H9 (cell line): ENCODE results near the gene SH3GL2. TPM values are rescaled to one million over a fixed set of nuclear protein-coding genes. Genes with fewer than 3 reads are reported as not detected.

ENCODE experiments used
- DNase-seq: peaks from one replicate; pipeline ENCODE4 v3.0.0-alpha.2; 2017
- H2AFZ ChIP-seq: one replicate; pipeline ENCODE4 v1.6.1; 2013; ENCODE audit warnings: mild to moderate bottlenecking, low read length, control low read depth, moderate library complexity
- H2AK5ac ChIP-seq: 2 replicates; pipeline ENCODE4 v1.6.1; 2013; ENCODE audit warnings: low read length, control low read depth, mixed read lengths; ENCODE audit not compliant: insufficient read length
- H2BK120ac ChIP-seq: one replicate; pipeline ENCODE4 v1.6.1; 2013; ENCODE audit warnings: low read depth, mild to moderate bottlenecking, low read length, control low read depth, inconsistent platforms; ENCODE audit not compliant: poor library complexity, severe bottlenecking
- H2BK12ac ChIP-seq: 2 replicates; pipeline ENCODE4 v1.6.1; 2013; ENCODE audit warnings: low read length, control low read depth, mixed read lengths, low read depth; ENCODE audit not compliant: insufficient read length
- H2BK15ac ChIP-seq: 2 replicates; pipeline ENCODE4 v1.6.1; 2013; ENCODE audit warnings: low read depth, low read length, control low read depth
- H2BK20ac ChIP-seq: one replicate; pipeline ENCODE4 v1.6.1; 2013; ENCODE audit warnings: low read depth, mild to moderate bottlenecking, low read length, control low read depth, inconsistent platforms; ENCODE audit not compliant: poor library complexity, severe bottlenecking
- H2BK5ac ChIP-seq: 2 replicates; pipeline ENCODE4 v1.6.1; 2013; ENCODE audit warnings: low read length, control low read depth, mixed read lengths; ENCODE audit not compliant: insufficient read length
- H3K14ac ChIP-seq: 2 replicates; pipeline ENCODE4 v1.6.1; 2013; ENCODE audit warnings: low read length, control low read depth; ENCODE audit not compliant: insufficient read depth
- H3K18ac ChIP-seq: 2 replicates; pipeline ENCODE4 v1.6.1; 2013; ENCODE audit warnings: low read depth, mild to moderate bottlenecking, mixed read lengths, low read length, control low read depth; ENCODE audit not compliant: insufficient read length
- H3K23ac ChIP-seq: 2 replicates; pipeline ENCODE4 v1.6.1; 2013; ENCODE audit warnings: low read length, control low read depth, mixed read lengths, low read depth; ENCODE audit not compliant: insufficient read length
- H3K23me2 ChIP-seq: 2 replicates; pipeline ENCODE4 v1.6.1; 2013; ENCODE audit warnings: low read depth, mild to moderate bottlenecking, mixed read lengths, low read length, control low read depth; ENCODE audit not compliant: insufficient read length, poor library complexity, severe bottlenecking
- H3K27ac ChIP-seq: 2 replicates; pipeline ENCODE4 v1.5.1; 2013; ENCODE audit warnings: low read length, control low read depth, mixed read lengths, low read depth; ENCODE audit not compliant: insufficient read length
- H3K27me3 ChIP-seq: 2 replicates; pipeline ENCODE4 v1.6.1; 2013; ENCODE audit warnings: low read length, control low read depth, inconsistent platforms; ENCODE audit not compliant: insufficient read depth
- H3K4ac ChIP-seq: 2 replicates; pipeline ENCODE4 v1.6.1; 2013; ENCODE audit warnings: low read depth, mild to moderate bottlenecking, control low read depth, inconsistent platforms, low read length, moderate library complexity
- H3K4me1 ChIP-seq: 2 replicates; pipeline ENCODE4 v1.6.1; 2013; ENCODE audit warnings: low read length, control low read depth, inconsistent platforms; ENCODE audit not compliant: insufficient read depth
- H3K4me2 ChIP-seq: 2 replicates; pipeline ENCODE4 v1.6.1; 2013; ENCODE audit warnings: low read length, control low read depth, mixed read lengths; ENCODE audit not compliant: insufficient read length, insufficient read depth
- H3K56ac ChIP-seq: 2 replicates; pipeline ENCODE4 v1.6.1; 2013; ENCODE audit warnings: low read depth, mild to moderate bottlenecking, mixed read lengths, low read length, control low read depth; ENCODE audit not compliant: insufficient read length
- H3K79me1 ChIP-seq: 2 replicates; pipeline ENCODE4 v1.6.1; 2013; ENCODE audit warnings: low read depth, mild to moderate bottlenecking, moderate library complexity, low read length, control low read depth, inconsistent platforms; ENCODE audit not compliant: insufficient read depth, poor library complexity, severe bottlenecking
- H3K79me2 ChIP-seq: 2 replicates; pipeline ENCODE4 v1.6.1; 2013; ENCODE audit warnings: low read length, control low read depth, inconsistent platforms; ENCODE audit not compliant: insufficient read depth
- H3K9ac ChIP-seq: 2 replicates; pipeline ENCODE4 v1.6.1; 2013; ENCODE audit warnings: low read length, control low read depth, mixed read lengths; ENCODE audit not compliant: insufficient read length; ENCODE audit errors: extremely low read depth
- H3K9me3 ChIP-seq: one replicate; pipeline ENCODE4 v1.6.1; 2013; ENCODE audit warnings: low read depth, low read length, inconsistent platforms; ENCODE audit not compliant: control insufficient read depth
- H3T11ph ChIP-seq: one replicate; pipeline ENCODE4 v1.6.1; 2013; ENCODE audit warnings: mild to moderate bottlenecking, low read length, control low read depth, inconsistent platforms
- H4K20me1 ChIP-seq: one replicate; pipeline ENCODE4 v1.6.1; 2013; ENCODE audit not compliant: control insufficient read depth, insufficient read length, insufficient read depth
- H4K5ac ChIP-seq: 2 replicates; pipeline ENCODE4 v1.6.1; 2013; ENCODE audit warnings: low read depth, mild to moderate bottlenecking, mixed read lengths, low read length, control low read depth; ENCODE audit not compliant: insufficient read length
- H4K8ac ChIP-seq: replicated peaks from 2 replicates; pipeline ENCODE4 v1.6.1; 2013; ENCODE audit warnings: low read length, control low read depth, mixed read lengths, low read depth; ENCODE audit not compliant: insufficient read length
- H4K91ac ChIP-seq: 2 replicates; pipeline ENCODE4 v1.6.1; 2013; ENCODE audit warnings: low read depth, mild to moderate bottlenecking, moderate library complexity, mixed read lengths, low read length, control low read depth; ENCODE audit not compliant: insufficient read length
- H3K27ac Mint-ChIP-seq, 3 experiments: 2 replicates in 2 of 3; 3 replicates in 1 of 3; pipeline ENCODE4 v1.8.0; 2020 to 2021; ENCODE audit warnings: mixed read lengths in 3 of 3, mild to moderate bottlenecking in 1 of 3, moderate library complexity in 1 of 3
- H3K27me3 Mint-ChIP-seq: 2 replicates; pipeline ENCODE4 v1.8.0; 2021; ENCODE audit warnings: low read depth, mild to moderate bottlenecking, moderate library complexity, mixed read lengths
- H3K36me3 Mint-ChIP-seq, 3 experiments: 2 replicates in 2 of 3; 3 replicates in 1 of 3; pipeline ENCODE4 v1.8.0; 2020 to 2021; ENCODE audit warnings: low read depth in 3 of 3, mixed read lengths in 3 of 3; ENCODE audit not compliant: insufficient read depth in 1 of 3
- H3K4me1 Mint-ChIP-seq, 2 experiments: 2 replicates each; pipeline ENCODE4 v1.8.0; 2020; ENCODE audit warnings: mixed read lengths in 2 of 2
- H3K4me3 Mint-ChIP-seq, 2 experiments: 2 replicates in 1 of 2; 3 replicates in 1 of 2; pipeline ENCODE4 v1.8.0; 2020 to 2021; ENCODE audit warnings: mild to moderate bottlenecking in 2 of 2, mixed read lengths in 2 of 2, moderate library complexity in 1 of 2
- H3K9me3 Mint-ChIP-seq, 2 experiments: 2 replicates in 1 of 2; 3 replicates in 1 of 2; pipeline ENCODE4 v1.8.0; 2020; ENCODE audit warnings: mild to moderate bottlenecking in 2 of 2, mixed read lengths in 2 of 2, moderate library complexity in 1 of 2
- WGBS: extraction: QIAGEN DNeasy Blood & Tissue Kit; methylation state at CpG from one replicate; pipeline ENCODE4 v1.1.7; 2013; ENCODE audit warnings: missing lambda C conversion rate, low lambda C conversion rate, mixed read lengths; ENCODE audit not compliant: insufficient read length; ENCODE audit errors: extremely low coverage; 5-methylcytosine and 5-hydroxymethylcytosine counted together
- total RNA-seq: library from RNA; stranded (reverse); gene quantifications from 2 replicates; pipeline ENCODE4 v1.2.1, GENCODE V29; 2021
- TF ChIP-seq, protein P1 (sequence below): fragments of 200-600 bp; sonication (generic); conservative IDR thresholded peaks from 3 replicates; pipeline ENCODE4 v1.8.0; 2021; ENCODE audit warnings: antibody characterized with exemption, mild to moderate bottlenecking

The SH3GL2 gene
- total RNA-seq, 1 experiment from 2014 or later = 6.5 TPM

- no peak overlapping the region for H3K56ac ChIP-seq
- no peak overlapping the region; a peak in 1 of 7 replicates for H3K27ac Mint-ChIP-seq
Observed at GRCh38 chr9:17589771-17590170, 10.9 kb downstream of the SH3GL2 start.

More at GRCh38 chr9:17589771-17590170, 10.9 kb downstream of the SH3GL2 start:
- H2BK15ac ChIP-seq = no peak overlapping the region
- H4K8ac ChIP-seq = no peak overlapping the region
- TF ChIP-seq, protein P1, sequence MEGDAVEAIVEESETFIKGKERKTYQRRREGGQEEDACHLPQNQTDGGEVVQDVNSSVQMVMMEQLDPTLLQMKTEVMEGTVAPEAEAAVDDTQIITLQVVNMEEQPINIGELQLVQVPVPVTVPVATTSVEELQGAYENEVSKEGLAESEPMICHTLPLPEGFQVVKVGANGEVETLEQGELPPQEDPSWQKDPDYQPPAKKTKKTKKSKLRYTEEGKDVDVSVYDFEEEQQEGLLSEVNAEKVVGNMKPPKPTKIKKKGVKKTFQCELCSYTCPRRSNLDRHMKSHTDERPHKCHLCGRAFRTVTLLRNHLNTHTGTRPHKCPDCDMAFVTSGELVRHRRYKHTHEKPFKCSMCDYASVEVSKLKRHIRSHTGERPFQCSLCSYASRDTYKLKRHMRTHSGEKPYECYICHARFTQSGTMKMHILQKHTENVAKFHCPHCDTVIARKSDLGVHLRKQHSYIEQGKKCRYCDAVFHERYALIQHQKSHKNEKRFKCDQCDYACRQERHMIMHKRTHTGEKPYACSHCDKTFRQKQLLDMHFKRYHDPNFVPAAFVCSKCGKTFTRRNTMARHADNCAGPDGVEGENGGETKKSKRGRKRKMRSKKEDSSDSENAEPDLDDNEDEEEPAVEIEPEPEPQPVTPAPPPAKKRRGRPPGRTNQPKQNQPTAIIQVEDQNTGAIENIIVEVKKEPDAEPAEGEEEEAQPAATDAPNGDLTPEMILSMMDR = no peak
- H3K27ac ChIP-seq = no peak overlapping the region
- no peaks in the 10 kb centered on the region for H3K27me3 Mint-ChIP-seq
- no peak overlapping the region for H3T11ph ChIP-seq
- no peak overlapping the region for H2AK5ac ChIP-seq
- peak overlapping the region; percentile 19 for H2BK5ac ChIP-seq
- no peak overlapping the region for H3K4ac ChIP-seq
- H3K27me3 ChIP-seq = no peaks in the 10 kb centered on the region
- H3K79me1 ChIP-seq = peaks cover 4% of the 10 kb centered on the region
- H3K4me1 ChIP-seq = peaks cover 2% of the 10 kb centered on the region; the same call in 1 of the 2 replicates
- H4K20me1 ChIP-seq = no peaks in the 10 kb centered on the region
- no peak overlapping the region for H3K14ac ChIP-seq
- DNase-seq = no peak
- H3K36me3 Mint-ChIP-seq = no peaks in the 10 kb centered on the region
- no peaks in the 10 kb centered on the region for H3K9me3 Mint-ChIP-seq
- H3K23ac ChIP-seq = no peak overlapping the region
- H4K5ac ChIP-seq = no peak overlapping the region
- H2BK120ac ChIP-seq = no peak overlapping the region
- no peaks in the 10 kb centered on the region for H3K79me2 ChIP-seq
- H3K9ac ChIP-seq = no peak overlapping the region
- H2AFZ ChIP-seq = no peak overlapping the region
- H4K91ac ChIP-seq = no peak overlapping the region
- H2BK20ac ChIP-seq = no peak overlapping the region
- H3K4me1 Mint-ChIP-seq = peaks cover 14 to 15% of the 10 kb centered on the region in 2 experiments
- no peaks in the 10 kb centered on the region for H3K23me2 ChIP-seq
- H3K4me3 Mint-ChIP-seq = no peak overlapping the region
- no CpG with 5 or more reads among the region's 5 CpGs for WGBS
- H3K9me3 ChIP-seq = no peaks in the 10 kb centered on the region
- no peak overlapping the region for H2BK12ac ChIP-seq
- H3K4me2 ChIP-seq = no peak overlapping the region
- no peak overlapping the region for H3K18ac ChIP-seq
